TTC549 (cell line): ENCODE measurements around the gene DNAH17.

Experiments
- FAIRE-seq: peaks from 2 replicates; lab custom pipeline; 2012; peaks lifted over from hg19 to GRCh38; lab: Jason Lieb, UNC

The DNAH17 gene

GRCh38 chr17:78544881-78545755, 32.1 kb downstream of the DNAH17 start:
- no peak for FAIRE-seq

GRCh38 chr17:78541488-78542206, 35.5 kb downstream of the DNAH17 start:
- FAIRE-seq = no peak

GRCh38 chr17:78539781-78540180, 37.4 kb downstream of the DNAH17 start:
- no peak for FAIRE-seq

- no peak for FAIRE-seq
These were observed 39.0 kb downstream of the DNAH17 start for GRCh38 chr17:78538033-78538776.

DNA sequence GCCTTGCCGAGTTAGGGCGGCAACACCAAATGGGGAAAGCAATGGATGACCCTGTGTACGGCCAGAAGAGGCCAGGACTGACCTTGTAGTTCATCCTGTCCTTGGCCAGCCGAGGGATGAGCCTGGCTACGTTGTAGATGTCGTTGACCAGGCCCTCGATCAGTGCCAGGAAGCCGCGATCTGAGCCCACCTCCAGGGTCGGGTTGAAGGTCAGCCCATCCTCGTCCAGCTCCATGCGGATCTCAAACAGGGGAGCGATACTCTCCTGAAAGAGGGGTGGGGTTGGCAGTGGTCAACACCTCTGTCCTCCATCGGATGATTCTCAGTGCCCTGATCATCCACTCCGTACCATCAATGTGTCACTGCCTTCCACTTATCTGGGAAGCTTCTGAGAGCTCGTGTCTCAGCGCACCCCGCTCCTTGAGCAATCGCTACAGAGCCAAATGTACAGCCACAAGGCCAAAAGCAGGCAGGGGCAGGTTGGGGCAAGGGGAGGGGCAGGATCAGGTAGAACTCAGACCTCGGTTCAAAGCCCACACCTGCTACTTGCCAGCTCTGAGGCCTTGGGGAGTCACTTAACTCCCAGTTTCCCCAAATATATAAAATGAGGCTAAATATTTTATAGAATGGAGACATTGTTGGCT, 39.9 kb downstream of the DNAH17 start:
- no peak for FAIRE-seq

DNA sequence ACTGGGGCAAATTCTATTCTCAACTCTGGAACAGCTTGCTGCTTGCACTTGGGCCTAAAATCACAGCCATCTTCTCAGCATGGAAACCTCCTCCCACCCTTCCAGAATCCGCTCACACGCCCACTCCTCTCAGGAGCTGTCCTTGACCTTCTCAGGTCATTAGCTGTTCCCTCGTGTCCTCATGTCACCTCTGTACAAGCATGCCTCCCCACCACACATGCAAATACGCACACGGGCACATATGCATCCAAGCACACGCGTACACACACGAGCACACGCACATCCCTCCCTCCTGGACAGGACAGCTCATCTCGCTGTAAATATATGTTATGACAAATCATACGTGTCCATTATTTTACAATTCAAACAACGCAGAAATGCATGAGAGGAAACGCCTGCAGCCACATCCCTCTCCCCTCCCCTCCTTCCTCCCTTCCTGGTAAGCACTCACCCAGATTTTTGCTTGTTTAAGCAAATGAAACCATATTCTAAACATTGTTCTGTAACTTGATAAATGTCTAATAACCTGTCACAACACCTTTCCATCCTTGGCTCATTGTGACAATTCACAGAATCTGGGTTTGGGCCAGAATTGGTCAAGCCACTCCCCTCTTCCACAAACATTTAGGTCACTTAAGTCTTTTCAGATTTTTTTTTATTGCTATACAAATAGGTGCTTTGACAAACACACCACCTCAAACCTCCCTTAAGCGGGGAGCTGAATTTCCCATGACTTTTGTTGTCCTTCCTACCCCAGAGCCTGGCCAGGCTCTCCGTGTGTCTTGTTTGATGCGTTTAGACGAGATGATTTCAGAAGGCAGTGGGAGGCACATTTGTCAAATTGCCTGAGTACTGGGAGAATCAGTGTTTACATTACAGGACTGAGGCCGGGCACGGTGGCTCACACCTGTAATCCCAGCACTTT, 41.7 kb downstream of the DNAH17 start:
- no peak for FAIRE-seq

GRCh38 chr17:78534492-78535272, 42.5 kb downstream of the DNAH17 start:
- no peak for FAIRE-seq

- no peak for FAIRE-seq
These were observed 44.1 kb downstream of the DNAH17 start for GRCh38 chr17:78532922-78533640.

- FAIRE-seq = no peak
These were observed 44.9 kb downstream of the DNAH17 start for GRCh38 chr17:78532311-78532710.

GRCh38 chr17:78530675-78531074, 46.5 kb downstream of the DNAH17 start:
- FAIRE-seq = no peak

DNA sequence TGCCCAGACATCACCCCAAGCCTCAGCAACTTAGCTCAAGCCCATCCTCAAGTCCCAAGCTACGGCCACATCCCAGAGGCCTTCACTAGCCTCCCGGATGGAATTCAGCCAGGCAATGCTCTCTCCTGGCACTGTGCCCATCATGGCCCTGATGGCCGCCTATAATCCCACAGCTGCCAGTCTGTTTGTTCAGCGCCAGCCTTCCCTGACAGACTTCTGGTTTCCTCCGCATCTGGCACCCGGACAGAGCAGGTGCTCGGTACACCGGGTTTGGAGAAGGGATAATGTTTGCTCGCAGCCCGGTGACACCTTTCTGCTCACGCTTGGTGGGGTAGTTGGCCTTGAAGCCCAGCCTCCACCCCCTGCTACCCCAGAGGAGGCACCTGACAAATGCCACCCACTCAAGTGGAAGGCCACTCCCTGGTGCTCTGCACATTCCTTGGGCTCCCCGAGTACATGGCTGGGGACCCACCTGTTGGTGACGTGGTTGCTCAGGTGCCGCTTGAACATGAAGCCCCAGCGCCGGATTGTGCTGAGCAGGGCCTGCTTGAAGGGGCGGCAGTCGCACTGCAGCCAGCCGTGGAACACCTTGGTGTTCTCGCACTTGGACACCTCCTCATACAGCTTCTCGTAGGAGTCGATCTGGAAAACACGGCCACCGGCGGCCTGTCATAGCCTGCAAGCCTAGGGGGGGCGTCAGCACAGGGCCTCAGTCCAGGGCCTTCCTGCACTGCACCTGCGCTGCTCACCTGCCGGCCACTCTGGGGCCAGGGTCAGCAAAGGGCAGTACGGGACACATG, 47.1 kb downstream of the DNAH17 start:
- FAIRE-seq = no peak

DNA sequence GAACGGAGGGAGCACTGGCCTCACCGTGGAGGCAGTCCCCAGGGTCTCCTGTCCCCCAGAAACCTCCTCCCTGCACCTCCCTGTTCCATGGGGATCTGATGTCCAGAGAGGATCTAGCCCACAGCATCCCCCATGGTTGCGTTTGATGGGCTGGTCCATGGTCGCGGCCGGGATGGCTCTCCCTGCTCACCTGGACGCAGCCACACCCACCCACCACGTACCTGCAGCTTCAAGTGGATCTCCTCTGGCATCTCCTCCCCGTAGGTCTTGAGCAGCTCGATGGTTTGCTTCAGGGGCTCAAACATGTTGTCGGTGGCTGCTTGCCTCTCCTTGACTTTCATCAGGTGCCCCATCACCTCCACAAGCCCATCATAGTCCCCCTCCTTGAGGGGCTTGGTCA, 47.9 kb downstream of the DNAH17 start:
- no peak for FAIRE-seq

GRCh38 chr17:78528541-78528940, 48.7 kb downstream of the DNAH17 start:
- FAIRE-seq = no peak

DNA sequence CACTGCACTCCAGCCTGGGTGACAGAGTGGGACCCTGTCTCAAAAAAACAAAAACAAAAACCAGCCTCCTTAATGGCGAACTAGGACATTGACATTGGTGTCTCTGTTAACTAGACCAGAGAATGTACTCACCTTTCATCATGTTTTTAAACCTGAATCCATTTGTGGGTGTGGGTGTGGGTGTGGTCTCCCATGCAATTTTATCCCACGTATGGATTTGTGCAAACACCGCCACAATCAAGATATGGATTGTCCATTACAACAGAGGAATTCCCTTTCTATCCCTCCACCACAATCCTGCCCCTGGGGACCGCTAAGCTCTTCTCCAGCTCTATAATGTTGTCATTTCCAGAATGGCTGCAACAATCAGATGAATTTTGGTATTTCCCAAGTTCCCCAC, 49.9 kb downstream of the DNAH17 start:
- no peak for FAIRE-seq

DNA sequence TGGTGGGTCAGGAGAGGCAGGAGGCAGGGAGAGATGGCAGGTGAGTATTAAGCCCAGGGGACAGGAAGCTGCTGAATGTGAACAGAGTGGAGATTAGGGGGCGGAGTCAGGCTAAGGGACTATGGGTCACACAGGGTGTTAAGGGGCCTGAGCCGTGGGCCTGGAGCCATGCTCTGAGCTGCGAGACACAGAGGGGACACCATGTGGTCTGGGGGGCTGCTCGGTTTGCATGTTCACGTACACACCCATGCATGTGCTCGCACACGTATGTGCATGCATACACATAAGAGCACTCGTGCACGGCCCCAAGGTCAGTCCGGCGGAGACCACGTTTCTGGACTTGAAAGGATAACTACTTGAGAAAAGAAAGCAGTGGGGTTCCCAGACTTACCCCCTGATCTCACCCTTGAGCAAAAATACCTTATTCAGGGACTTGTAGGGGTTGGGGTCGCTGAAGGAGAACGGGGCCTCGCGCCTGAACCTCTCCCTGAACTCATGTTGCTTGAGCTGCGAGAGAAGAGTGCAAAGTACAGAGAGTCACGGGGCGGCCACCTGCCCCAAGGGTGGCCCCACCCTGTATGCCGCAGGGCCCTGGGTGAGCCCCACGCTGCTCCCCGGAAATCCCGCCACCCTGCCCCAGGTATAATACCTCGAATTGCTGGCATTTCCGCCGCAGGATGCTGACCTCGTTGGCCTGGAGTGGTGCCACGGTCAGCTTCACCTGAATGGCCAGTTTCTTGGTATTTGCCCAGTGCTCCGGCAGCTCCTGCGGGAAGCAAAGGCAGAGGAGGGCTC, 50.8 kb downstream of the DNAH17 start:
- no peak for FAIRE-seq

DNA sequence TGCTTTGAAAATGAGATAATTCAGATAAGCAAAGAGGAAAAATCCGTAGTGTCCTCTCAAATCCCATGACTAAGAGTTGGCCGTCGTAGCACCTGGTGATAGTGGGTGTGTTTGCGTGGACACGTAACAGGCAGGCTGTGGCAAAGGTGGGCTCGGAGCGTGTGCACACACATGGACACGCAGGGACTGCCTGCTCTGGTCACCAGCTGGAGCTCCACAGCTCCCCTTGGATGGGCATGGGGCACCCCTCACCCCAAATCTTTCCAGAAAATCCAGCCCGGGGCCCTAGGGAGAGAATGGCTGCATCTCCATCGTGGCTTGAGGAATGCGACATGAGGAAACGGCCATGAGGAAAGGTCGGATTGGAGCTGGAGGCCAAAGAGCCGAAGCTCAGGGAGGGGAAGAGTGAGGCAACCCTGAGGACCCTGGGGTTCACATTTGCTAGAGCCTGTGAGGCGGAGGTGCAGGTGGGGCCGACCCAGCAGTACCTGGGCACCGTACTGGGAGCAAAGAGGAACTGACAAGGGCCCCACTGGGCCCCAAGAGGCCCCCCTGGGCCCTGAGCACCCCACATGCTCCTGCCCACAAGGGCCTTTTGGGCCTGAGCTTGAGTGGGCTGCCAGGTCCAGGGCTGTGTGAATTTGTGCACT, 51.6 kb downstream of the DNAH17 start:
- FAIRE-seq = no peak

GRCh38 chr17:78524870-78525510, 52.2 kb downstream of the DNAH17 start:
- FAIRE-seq = no peak
